ENCODE measurements around the gene ZNF534. TPM values are rescaled to one million over a fixed set of nuclear protein-coding genes. Genes with fewer than 3 reads are reported as not detected.

Gene ZNF534
- not detected in 2 replicates for total RNA-seq

GRCh38 chr19:52428937-52429336 is at the start of gene ZNF534:
TSS of gene ZNF534 (plus strand) at chr19:52429148. CDS start at chr19:52431475, 2,327 bp downstream.

GRCh38 chr19:52397310-52398080 is 31.5 kb upstream of the ZNF534 start, which contains the start of gene ZNF528:
TSS of gene ZNF528 (plus strand) at chr19:52397849. CDS start at chr19:52402014, 4,165 bp downstream.

GRCh38 chr19:52453324-52454094 is 24.6 kb downstream of the ZNF534 start, which contains the start of gene ZNF578:
TSS of gene ZNF578 (plus strand) at chr19:52453553. CDS start at chr19:52501846, 48,293 bp downstream.

Other genes with a start within 250 kb of the ZNF534 start
- 83.5 and 112 TPM in 2 replicates for gene PPP2R1A, start 239.1 kb upstream of the ZNF534 start, total RNA-seq
- gene ZNF766, start 159.6 kb upstream of the ZNF534 start, total RNA-seq = 8.4 and 11.6 TPM in 2 replicates
- 4.6 and 6.1 TPM in 2 replicates for gene ZNF480, start 132.0 kb upstream of the ZNF534 start, total RNA-seq
- gene ZNF610, start 92.9 kb upstream of the ZNF534 start, total RNA-seq = 2.3 and 3.6 TPM in 2 replicates
- gene ZNF880, start 59.2 kb upstream of the ZNF534 start, total RNA-seq = 33.1 and 37.4 TPM in 2 replicates
- 23.9 and 29.4 TPM in 2 replicates for gene ZNF528, start 31.3 kb upstream of the ZNF534 start, total RNA-seq
- gene ZNF578, start 24.4 kb downstream of the ZNF534 start, total RNA-seq = 3.1 and 3.4 TPM in 2 replicates
- gene ZNF808, start 98.5 kb downstream of the ZNF534 start, total RNA-seq = 14.5 and 18.9 TPM in 2 replicates
- gene ZNF701, start 141.1 kb downstream of the ZNF534 start, total RNA-seq = 10.4 and 12.0 TPM in 2 replicates
- gene ZNF83, start 209.2 kb downstream of the ZNF534 start, total RNA-seq = 41.7 and 42.2 TPM in 2 replicates